ENCODE results near the gene FNDC8. TPM values are rescaled to one million over a fixed set of nuclear protein-coding genes. Genes with fewer than 3 reads are reported as not detected.
"Not testable (repeated sequence)": the region's sequence is repeated elsewhere in the genome, so short reads cannot be mapped to it uniquely, and the experiment has no call there.

The FNDC8 gene
- total RNA-seq, 2 donors from 2014 or later = not detected

- H3K4me1 Mint-ChIP-seq (ENCODE audit: low read depth) = no peaks in the 10 kb centered on the region
- H3K36me3 Mint-ChIP-seq (ENCODE audit: insufficient read depth in 2 of 2) = peaks cover 4 to 27% of the 10 kb centered on the region in 2 donors
- no peaks in the 10 kb centered on the region for H3K27me3 Mint-ChIP-seq (ENCODE audit: low read depth)
- no peak overlapping the region for H3K27ac Mint-ChIP-seq
- ATAC-seq (replicated peaks in 1 of 2) (no peak), DNase-seq (no peak)
- no peaks in the 10 kb centered on the region for H3K9me3 Mint-ChIP-seq
- no peak overlapping the region for H3K4me3 Mint-ChIP-seq
Observed at GRCh38 chr17:35103271-35103670, 18.1 kb upstream of the FNDC8 start.

- Mint-ChIP-seq H3K9me3 (no peaks in the 10 kb centered on the region), H3K27ac (peak overlapping the region; percentile 75), H3K4me1 (ENCODE audit: low read depth) (no peaks in the 10 kb centered on the region), H3K36me3 (ENCODE audit: insufficient read depth in 2 of 2) (peaks cover 0 to 23% of the 10 kb centered on the region in 2 donors), H3K4me3 (no peak overlapping the region), H3K27me3 (ENCODE audit: low read depth) (no peaks in the 10 kb centered on the region)
- ATAC-seq (replicated peaks in 1 of 2) = no peak
- DNase-seq = no peak
Observed at GRCh38 chr17:35104844-35105450, 16.5 kb upstream of the FNDC8 start.

- H3K27ac Mint-ChIP-seq; H3K9me3 Mint-ChIP-seq; H3K27me3 Mint-ChIP-seq (ENCODE audit: low read depth); H3K4me3 Mint-ChIP-seq; DNase-seq; H3K4me1 Mint-ChIP-seq (ENCODE audit: low read depth); ATAC-seq (replicated peaks in 1 of 2): not testable (repeated sequence)
- peaks cover 2 to 11% of the 10 kb centered on the region in 2 donors for H3K36me3 Mint-ChIP-seq (ENCODE audit: insufficient read depth in 2 of 2)
Observed at GRCh38 chr17:35110791-35111190, 10.6 kb upstream of the FNDC8 start.

GRCh38 chr17:35116845-35117244 is 4.6 kb upstream of the FNDC8 start:
- Mint-ChIP-seq H3K36me3 (ENCODE audit: insufficient read depth in 2 of 2) (peaks cover 2 to 8% of the 10 kb centered on the region in 2 donors), H3K27me3 (ENCODE audit: low read depth) (no peaks in the 10 kb centered on the region), H3K27ac (peak overlapping the region; percentile 2), H3K4me1 (ENCODE audit: low read depth) (peaks cover 41% of the 10 kb centered on the region), H3K9me3 (no peaks in the 10 kb centered on the region), H3K4me3 (peak overlapping the region in 1 of 2 donors; percentile 17)
- DNase-seq = no peak
- no peak for ATAC-seq (replicated peaks in 1 of 2)

GRCh38 chr17:35117984-35118383 is 3.4 kb upstream of the FNDC8 start:
- Mint-ChIP-seq H3K27ac (peak overlapping the region; percentile 38), H3K4me1 (ENCODE audit: low read depth) (peaks cover 36% of the 10 kb centered on the region)
- peak; percentile 39 to 46 for ATAC-seq (replicated peaks in 1 of 2)

GRCh38 chr17:35119370-35120165 is 1.8 kb upstream of the FNDC8 start, which contains the start of gene RAD51D:
Gene RAD51D, minus strand, starts transcription at chr17:35119860. Its CDS starts 247 bp downstream, at chr17:35119613.
- H3K27me3 Mint-ChIP-seq (ENCODE audit: low read depth) = no peaks in the 10 kb centered on the region
- ATAC-seq (replicated peaks in 1 of 2) (peak; percentile 91 to 94), DNase-seq (peak; percentile 82 to 90)
- H3K27ac Mint-ChIP-seq = peak within 1 kb of the TSS; percentile 85
- H3K4me1 Mint-ChIP-seq (ENCODE audit: low read depth) = peaks cover 35% of the 10 kb centered on the region
- H3K4me3 Mint-ChIP-seq = peak within 1 kb of the TSS; percentile 91 to 97
- H3K36me3 Mint-ChIP-seq (ENCODE audit: insufficient read depth in 2 of 2) = peaks cover 2 to 4% of the 10 kb centered on the region in 2 donors
- H3K9me3 Mint-ChIP-seq = no peaks in the 10 kb centered on the region

More at GRCh38 chr17:35117984-35118383, 3.4 kb upstream of the FNDC8 start:
- Mint-ChIP-seq H3K9me3 (no peaks in the 10 kb centered on the region), H3K36me3 (ENCODE audit: insufficient read depth in 2 of 2) (peaks cover 2 to 7% of the 10 kb centered on the region in 2 donors), H3K27me3 (ENCODE audit: low read depth) (no peaks in the 10 kb centered on the region), H3K4me3 (peak overlapping the region; percentile 91 to 93)
- peak; percentile 42 to 45 for DNase-seq

- Mint-ChIP-seq H3K27ac (no peak overlapping the region), H3K27me3 (ENCODE audit: low read depth) (no peaks in the 10 kb centered on the region), H3K36me3 (ENCODE audit: insufficient read depth in 2 of 2) (peaks cover 0 to 3% of the 10 kb centered on the region in 2 donors), H3K9me3 (no peaks in the 10 kb centered on the region), H3K4me3 (no peak overlapping the region), H3K4me1 (ENCODE audit: low read depth) (no peaks in the 10 kb centered on the region)
- DNase-seq = no peak
- ATAC-seq (replicated peaks in 1 of 2) = no peak
Observed at GRCh38 chr17:35127751-35128514, 6.5 kb downstream of the FNDC8 start.

- H3K9me3 Mint-ChIP-seq = no peaks in the 10 kb centered on the region
- peaks cover 5 to 12% of the 10 kb centered on the region in 2 donors for H3K36me3 Mint-ChIP-seq (ENCODE audit: insufficient read depth in 2 of 2)
- H3K27ac Mint-ChIP-seq = peak overlapping the region; percentile 45
- no peaks in the 10 kb centered on the region for H3K27me3 Mint-ChIP-seq (ENCODE audit: low read depth)
- H3K4me1 Mint-ChIP-seq (ENCODE audit: low read depth) = peaks cover 5% of the 10 kb centered on the region
- ATAC-seq (replicated peaks in 1 of 2) (no peak), DNase-seq (no peak)
- no peak overlapping the region for H3K4me3 Mint-ChIP-seq
Observed at GRCh38 chr17:35129154-35129972, 7.9 kb downstream of the FNDC8 start.

GRCh38 chr17:35129973-35130351 is 8.5 kb downstream of the FNDC8 start:
- H3K4me1 Mint-ChIP-seq (ENCODE audit: low read depth) = peaks cover 5% of the 10 kb centered on the region
- H3K36me3 Mint-ChIP-seq (ENCODE audit: insufficient read depth in 2 of 2) = peaks cover 5 to 13% of the 10 kb centered on the region in 2 donors
- H3K27ac Mint-ChIP-seq = no peak overlapping the region
- H3K27me3 Mint-ChIP-seq (ENCODE audit: low read depth) = no peaks in the 10 kb centered on the region
- ATAC-seq (replicated peaks in 1 of 2) (peak in 1 of 2 donors; percentile 15), DNase-seq (no peak)
- H3K9me3 Mint-ChIP-seq = no peaks in the 10 kb centered on the region
- no peak overlapping the region for H3K4me3 Mint-ChIP-seq

- Mint-ChIP-seq H3K4me1 (ENCODE audit: low read depth) (peaks cover 5% of the 10 kb centered on the region), H3K4me3 (no peak overlapping the region)
Observed at GRCh38 chr17:35130392-35130791, 9.0 kb downstream of the FNDC8 start.

GRCh38 chr17:35132099-35132498 is 10.7 kb downstream of the FNDC8 start:
- no peak overlapping the region for H3K27ac Mint-ChIP-seq
- peaks cover 5 to 23% of the 10 kb centered on the region in 2 donors for H3K36me3 Mint-ChIP-seq (ENCODE audit: insufficient read depth in 2 of 2)
- DNase-seq = no peak
- H3K4me3 Mint-ChIP-seq = no peak overlapping the region
- no peaks in the 10 kb centered on the region for H3K27me3 Mint-ChIP-seq (ENCODE audit: low read depth)
- H3K9me3 Mint-ChIP-seq = no peaks in the 10 kb centered on the region
- peaks cover 5% of the 10 kb centered on the region for H3K4me1 Mint-ChIP-seq (ENCODE audit: low read depth)
- ATAC-seq (replicated peaks in 1 of 2) = no peak

More at GRCh38 chr17:35130392-35130791, 9.0 kb downstream of the FNDC8 start:
- no peak overlapping the region for H3K27ac Mint-ChIP-seq
- H3K27me3 Mint-ChIP-seq (ENCODE audit: low read depth) = no peaks in the 10 kb centered on the region
- H3K36me3 Mint-ChIP-seq (ENCODE audit: insufficient read depth in 2 of 2) = peaks cover 5 to 17% of the 10 kb centered on the region in 2 donors
- DNase-seq = no peak
- no peak for ATAC-seq (replicated peaks in 1 of 2)
- H3K9me3 Mint-ChIP-seq = no peaks in the 10 kb centered on the region

GRCh38 chr17:35132816-35133550 is 11.6 kb downstream of the FNDC8 start:
- Mint-ChIP-seq H3K4me3 (no peak overlapping the region), H3K9me3 (no peaks in the 10 kb centered on the region), H3K36me3 (ENCODE audit: insufficient read depth in 2 of 2) (peaks cover 5 to 20% of the 10 kb centered on the region in 2 donors), H3K27me3 (ENCODE audit: low read depth) (no peaks in the 10 kb centered on the region), H3K27ac (no peak overlapping the region), H3K4me1 (ENCODE audit: low read depth) (peaks cover 5% of the 10 kb centered on the region)
- DNase-seq (no peak), ATAC-seq (replicated peaks in 1 of 2) (no peak)
